Mucosa of gallbladder (tissue), 1 donor: Measurements from ENCODE around the gene SNTG2. TPM values are rescaled to one million over a fixed set of nuclear protein-coding genes. Genes with fewer than 3 reads are reported as not detected.

ENCODE experiments used
- DNase-seq: peaks from one replicate; pipeline ENCODE4 v3.0.0-alpha.2; 2020; ENCODE audit warnings: low spot score
- total RNA-seq: library from RNA; stranded (reverse); gene quantifications from one replicate; pipeline ENCODE4 v1.2.1, GENCODE V29; 2021
- donor health status: DM: no; HTN: no; CAD: no.

Gene SNTG2
- total RNA-seq, 1 donor from 2014 or later: 2.0 TPM

DNA sequence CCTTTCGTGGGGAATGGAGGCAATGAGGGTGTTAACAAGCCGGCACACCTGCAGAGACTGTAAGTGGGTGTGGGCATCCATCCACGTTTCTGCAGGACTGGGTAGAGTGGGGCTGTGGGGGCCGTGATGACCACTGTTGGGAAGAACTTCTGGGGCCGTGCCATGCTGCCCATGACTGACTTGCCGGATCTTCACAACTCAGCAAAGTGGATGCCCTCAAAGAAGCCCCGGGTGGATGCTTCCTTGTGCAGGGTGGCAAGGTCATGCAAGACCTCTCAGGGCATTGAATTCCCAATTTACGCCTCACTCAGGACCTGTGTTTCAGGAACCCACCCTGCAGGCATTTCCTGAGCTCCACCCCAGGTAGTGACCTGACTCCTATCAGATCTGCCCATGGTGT is 319.2 kb downstream of the SNTG2 start:
- DNase-seq: no peak

DNA sequence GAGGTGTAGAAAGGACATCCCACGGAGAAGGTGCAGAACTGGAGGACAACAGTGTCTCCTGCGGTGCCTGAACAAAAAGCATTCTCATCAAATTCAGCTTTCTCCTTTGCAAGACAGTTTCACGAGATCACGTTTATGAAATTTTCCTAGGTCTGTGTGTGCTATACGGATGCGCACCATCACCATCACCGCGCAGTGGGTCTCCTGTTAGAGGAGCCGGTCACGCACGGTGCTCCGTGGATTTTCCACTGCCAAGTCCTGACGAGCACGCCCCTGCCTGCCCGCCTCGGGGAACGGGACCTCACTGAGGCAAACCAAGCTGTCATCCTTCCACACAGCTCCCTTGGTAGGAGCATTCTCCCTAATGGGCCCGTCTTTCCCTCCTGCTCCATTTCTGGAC is 322.2 kb downstream of the SNTG2 start:
- no peak for DNase-seq

DNA sequence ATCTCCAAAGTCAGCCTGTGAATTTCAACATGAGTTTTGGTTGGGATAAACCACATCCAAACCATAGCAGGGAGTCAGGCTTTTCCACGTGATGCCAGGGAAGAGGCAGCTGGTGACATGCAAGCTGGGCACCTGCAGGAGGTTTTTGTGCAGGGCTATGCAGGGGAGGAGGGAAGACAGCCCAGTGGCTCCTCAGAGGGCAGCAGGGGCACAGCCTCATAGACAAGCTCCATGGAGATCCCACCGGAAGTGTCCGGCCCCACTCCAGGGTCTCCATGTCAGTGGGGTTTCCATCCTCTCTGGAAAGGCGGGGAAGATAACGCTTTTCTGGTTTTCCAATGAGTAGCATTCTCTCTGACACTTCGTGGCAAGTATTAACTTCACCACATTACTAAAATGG is 327.0 kb downstream of the SNTG2 start:
- DNase-seq: no peak

DNA sequence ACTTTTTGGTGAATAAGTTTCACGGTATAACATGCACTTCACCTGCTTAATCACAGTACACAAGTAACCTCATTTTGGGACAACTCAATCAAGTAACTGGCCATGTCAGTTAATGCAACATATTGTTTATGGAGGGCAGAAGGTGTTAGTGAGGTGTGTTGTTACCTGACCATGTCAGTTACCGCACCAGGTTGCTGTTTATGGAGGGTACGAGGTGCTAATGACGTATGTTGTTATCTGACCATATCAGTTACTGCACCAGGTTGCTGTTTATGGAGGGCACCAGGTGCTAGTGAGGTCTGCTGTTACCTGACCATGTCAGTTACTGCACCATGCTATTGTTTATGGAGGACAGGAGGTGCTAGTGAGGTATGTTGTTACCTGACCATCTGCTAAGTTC is 327.5 kb downstream of the SNTG2 start:
- DNase-seq: no peak

DNA sequence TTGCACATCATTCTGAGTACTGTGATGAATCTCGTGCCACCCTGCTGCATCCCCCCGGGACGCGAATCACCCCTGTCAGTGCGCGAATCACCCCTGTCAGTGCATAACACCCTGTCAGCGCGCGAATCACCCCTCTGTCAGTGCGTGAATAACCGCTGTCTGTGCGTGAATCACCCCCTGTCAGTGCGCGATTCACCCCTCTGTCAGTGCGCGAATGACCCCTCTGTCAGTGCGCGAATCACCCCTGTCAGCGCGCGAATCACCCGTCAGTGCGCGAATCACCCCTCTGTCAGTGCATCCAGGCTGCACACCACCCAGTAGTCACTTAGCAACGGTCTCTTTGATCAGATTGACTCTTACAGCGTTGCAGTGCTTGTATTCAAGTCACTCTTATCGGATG is 328.2 kb downstream of the SNTG2 start:
- no peak for DNase-seq

DNA sequence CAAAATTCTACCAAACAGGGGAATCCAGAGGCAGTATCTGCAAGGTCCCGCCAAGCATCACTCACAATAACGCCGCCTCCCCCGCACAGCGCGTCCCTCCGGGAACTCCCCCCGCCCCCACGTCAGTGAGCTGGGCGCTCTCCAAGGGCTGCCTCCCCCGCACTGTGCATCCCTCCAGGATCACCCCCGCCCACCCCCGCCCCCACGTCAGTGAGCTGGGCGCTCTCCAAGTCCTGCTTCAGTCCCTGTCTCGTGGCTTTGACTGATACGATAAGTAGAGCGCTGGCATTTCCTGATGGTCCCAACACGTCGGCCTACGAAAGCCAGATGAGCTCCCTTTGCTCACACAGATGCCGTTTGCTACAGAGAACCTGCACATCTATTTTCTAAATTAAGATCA is 331.9 kb downstream of the SNTG2 start:
- DNase-seq: no peak

DNA sequence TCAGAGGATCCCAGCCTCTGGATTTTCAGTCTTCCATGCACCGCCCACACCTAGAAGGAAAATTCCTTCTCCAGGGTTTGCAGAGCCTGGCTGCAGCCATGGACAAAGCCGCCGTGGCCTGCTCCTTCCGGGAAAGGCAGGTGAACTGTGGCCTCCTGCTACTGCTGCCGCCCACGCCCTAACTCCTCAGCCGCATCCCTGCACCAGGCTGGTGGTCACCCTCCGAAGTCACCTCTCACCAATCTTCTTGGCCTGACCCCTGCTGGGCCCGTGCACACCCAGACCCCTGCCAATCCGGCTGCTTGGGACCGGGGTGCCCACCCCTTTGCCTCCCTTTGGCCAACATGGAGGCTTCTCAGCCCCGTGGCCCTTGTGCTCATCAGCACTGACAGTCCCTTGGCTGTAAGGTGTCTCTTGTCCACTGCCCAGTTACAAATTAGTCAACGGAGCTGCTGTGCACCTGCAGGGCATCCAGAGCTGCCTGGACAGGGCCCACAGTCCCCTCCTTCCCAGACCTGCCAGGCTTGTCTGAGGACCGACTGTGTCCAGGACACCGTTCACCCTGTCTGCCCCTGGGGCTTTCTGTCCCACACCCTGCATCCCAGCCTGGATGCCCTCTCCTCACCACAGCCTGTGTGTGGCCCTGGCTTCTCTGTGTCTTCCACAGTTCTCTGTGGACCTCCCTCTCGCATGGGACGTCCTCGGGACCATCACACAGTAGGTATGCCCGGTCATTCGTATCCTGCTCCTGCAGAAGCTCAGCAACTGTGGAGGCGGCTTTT is 332.6 kb downstream of the SNTG2 start:
- no peak for DNase-seq

DNA sequence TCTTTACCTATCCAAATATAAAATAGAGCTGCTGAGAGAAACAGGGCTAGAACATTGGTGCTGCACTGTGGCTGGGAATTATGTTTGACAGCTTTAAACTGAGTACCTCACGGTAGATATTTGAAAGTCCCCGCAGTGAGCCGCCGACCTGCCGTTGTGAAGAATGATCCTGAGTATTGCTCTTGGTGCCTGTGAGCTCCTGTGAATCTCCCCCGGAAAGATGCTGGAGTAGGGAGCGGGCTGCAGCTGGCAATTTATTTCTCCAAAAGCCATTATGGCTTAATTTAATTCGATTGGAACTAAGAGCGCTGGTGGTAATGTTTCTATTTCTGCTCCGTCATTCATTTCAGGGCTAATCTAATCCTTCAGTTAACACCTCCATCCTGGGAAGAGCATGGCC is 333.2 kb downstream of the SNTG2 start:
- DNase-seq: no peak

DNA sequence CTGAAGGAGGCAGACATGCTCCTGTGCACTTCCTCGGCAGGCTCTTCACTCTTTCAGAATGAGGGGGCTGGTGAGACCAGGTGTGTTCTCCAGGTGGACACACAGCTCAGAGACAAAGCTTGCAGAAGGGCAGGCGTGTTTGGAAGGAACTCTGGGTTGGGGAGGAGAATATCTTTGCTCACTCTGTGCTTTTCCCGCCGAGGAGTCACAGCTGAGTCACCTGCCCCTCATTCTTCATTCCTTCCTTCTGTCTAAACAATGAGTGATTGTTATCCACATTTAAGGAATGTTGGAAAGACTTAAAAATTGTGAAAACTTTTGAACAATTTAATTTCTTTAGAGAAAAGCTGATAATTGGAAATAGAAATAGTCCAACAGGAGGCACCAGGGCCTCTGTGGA is 336.3 kb downstream of the SNTG2 start:
- no peak for DNase-seq

DNA sequence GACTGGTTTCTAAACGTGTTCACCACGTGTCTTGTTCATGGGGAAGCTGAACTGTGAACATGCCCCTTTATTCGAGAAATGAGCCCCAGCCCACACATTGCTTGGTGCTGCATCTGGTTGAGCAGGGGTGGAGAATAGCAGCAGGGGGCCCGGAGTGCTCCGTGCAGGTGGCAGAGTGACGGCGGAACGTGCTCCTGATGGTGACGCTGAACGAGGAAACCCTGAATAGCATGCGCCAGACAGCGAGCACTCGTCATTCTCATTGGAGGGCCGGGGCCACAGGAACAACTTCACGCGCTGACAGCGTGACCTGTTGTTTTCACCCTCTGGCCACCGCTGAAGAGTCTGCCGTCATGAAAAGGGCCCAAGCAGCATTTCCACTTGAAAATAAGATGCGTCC is 336.8 kb downstream of the SNTG2 start:
- no peak for DNase-seq

DNA sequence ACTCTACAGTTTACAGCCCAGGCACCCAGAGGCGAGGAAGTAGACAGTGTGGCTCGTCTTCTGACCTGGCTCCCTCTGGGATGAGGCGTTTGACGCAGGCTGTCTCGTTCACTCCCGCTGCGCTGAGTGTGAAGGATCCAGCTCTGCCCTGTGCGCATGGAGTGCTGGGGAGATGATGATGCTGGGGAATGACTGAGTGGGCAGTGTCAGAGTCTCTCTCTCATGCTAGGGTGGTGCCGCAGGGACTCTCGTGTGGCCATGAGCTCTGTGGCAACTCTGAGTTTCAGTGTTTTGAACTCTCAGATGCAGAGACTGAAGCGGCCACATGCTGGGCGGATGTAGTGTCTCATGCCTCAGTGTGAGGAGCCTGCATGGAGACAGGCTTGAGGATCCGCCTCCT is 344.3 kb downstream of the SNTG2 start:
- DNase-seq: no peak

DNA sequence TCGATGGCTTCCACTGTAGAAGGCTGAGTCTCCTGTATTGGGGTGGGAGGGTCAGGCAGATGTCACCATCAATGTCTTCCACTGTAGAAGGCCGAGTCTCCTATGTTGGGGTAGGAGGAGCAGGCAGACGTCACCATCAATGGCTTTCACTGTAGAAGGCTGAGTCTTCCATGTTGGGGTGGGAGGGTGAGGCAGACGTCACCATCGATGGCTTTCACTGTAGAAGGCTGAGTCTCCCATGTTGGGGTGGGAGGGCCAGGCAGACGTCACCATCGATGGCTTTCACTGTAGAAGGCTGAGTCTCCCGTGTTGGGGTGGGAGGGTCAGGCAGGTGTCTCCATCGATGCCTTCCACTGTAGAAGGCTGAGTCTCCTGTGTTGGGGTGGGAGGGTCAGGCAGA is 345.1 kb downstream of the SNTG2 start:
- DNase-seq: no peak

DNA sequence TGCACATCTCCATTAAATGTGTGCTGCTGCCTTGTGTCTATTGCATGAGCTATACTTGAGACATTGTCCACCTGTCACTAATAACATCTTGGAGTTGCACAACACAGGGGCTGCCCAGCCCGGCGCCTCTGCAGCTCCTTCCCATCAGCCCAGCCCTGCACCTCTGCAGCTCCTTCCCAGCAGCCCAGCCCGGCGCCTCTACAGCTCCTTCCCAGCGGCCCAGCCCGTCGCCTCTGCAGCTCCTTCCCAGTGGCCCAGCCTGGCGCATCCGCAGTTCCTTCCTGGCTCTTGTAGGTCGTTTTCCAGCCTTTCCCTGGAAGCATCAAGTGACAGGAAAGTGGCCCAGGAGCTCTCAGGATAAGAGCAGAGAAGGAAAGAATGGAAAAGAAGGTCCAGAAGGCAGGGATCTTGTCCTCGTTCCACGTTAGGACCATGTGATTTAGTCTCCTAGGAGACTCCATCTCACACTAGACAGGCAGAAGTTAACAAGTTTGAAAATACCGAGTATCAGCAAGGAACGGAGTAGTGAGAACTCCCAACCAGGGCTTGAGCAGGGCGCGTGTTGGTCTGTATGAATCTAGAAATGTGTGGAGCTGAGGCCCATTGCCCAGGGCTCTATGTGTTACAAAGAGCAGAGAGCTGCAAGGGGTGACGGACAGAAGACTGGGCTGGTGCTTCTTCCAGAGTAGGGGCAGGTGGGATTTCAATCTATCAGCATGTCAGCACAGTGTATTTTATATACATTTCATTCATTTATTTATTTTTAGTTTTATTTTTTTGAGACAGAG is 346.9 kb downstream of the SNTG2 start:
- no peak for DNase-seq

DNA sequence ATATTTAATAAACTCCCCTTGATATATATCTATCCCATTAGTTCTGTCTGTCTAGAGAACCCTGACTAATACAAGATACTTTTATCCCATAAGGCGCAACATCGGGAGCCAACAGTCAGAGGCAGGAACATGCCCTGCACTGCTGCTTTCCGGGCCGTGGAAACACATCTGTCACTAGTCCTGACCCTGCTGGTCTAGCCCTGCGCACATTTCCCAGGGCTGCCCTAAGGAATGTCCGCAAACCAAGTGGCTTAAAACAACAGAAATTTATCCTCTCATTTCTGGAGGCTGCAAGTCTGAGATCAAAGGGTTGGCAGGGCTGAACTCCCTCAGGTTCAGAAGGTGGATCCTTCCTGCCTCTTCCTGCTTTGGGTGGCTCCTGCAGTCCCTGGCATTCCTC is 348.4 kb downstream of the SNTG2 start:
- no peak for DNase-seq

DNA sequence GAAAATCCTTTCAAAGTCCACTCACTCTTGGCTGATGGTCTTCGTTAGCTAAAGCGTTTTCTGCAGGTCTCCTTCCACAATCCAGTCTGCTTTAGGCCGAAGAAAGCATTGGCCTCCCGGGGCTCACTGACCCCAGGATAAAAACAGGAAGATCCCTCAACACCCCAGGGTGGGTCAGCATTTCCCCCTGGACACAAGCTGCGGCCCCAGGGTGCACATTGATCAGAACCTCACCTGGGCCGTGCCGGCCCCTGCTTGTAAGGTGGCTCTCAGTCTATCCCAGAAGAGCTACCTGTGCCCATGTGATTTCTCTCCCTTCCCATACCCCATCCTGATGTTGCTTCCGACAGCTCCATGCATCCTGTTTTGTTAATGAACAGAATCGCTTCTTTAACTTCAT is 349.6 kb downstream of the SNTG2 start:
- DNase-seq: no peak

DNA sequence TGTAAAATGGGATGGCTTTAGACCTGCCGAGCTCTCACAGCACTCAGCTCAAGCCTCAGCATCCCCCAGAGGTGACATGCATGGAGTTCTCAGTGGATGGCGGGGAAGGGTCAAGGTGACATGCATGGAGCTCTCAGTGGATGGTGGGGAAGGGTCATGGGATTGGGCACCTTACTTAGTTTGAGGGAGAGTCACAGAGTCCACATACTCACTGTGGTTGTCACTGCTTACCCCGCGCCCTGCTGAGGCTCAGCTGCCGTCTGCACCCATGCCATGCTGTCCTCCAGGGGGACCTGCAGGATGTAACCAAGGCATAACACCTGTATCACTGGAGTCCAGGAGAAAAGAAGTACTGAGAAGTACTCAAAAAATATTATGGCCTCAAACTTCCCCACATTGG is 350.4 kb downstream of the SNTG2 start:
- DNase-seq: no peak

DNA sequence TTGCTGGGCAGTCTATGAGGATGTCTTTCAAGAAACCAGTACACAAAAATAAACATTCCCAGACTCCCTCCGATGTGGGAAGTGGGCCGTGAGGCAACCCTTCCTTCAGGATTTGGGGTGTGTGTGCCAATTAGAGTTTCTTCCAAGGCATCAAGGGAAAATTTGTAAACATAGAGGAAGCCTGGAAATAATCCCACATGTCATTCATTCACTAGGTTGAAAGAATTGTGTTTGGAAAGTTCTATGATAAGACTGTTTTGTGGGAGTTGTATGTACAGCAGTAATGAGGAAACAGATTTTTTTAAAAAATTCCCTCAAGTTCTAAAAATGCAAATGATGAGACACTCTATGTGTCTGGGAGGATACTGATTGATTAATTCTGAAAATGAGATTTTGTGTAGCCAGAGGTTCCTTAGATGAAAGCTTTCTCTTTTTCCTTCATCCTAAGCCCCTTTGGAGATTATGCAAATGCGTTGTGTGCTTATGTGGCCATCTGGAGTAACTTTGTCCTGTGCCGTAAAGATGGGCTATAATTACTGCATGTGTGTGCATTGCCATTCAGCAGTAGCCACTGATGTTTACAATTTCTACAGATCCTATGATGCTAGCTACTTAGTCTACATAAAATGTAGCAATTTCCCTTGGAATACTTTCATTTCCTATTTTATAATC is 354.8 kb downstream of the SNTG2 start:
- no peak for DNase-seq

DNA sequence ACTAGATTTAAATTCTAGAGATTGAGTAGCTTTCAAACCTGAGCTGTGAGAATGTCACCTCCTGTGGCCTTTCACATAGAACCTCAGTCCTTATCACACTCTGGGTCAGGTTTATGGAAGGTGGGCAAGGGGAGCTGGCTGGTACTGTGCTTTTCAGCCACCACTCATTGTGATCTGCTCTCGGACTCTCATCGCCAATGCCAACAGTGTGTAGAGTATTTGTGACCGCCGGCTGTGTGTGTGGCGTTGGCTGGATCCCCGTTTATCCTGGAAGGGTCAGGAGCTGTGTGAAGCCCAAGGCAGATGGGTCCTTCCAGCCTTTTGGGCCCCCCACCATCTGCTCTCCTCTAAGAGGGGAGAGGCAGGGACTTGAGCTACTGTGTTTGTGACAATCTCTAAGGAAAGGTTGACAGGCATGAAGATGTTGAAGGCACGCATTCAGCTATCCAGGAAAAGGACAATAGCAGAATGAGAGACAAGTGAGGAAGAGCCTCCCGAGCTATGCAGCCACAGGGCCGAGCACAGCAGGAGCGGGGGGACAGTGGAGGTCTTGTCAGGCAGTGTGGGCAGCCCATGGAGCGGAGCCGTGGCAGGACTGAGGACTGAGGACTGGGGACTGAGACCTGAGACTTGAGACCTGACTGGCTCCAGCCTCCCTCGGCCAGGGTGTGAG is 355.5 kb downstream of the SNTG2 start:
- no peak for DNase-seq

DNA sequence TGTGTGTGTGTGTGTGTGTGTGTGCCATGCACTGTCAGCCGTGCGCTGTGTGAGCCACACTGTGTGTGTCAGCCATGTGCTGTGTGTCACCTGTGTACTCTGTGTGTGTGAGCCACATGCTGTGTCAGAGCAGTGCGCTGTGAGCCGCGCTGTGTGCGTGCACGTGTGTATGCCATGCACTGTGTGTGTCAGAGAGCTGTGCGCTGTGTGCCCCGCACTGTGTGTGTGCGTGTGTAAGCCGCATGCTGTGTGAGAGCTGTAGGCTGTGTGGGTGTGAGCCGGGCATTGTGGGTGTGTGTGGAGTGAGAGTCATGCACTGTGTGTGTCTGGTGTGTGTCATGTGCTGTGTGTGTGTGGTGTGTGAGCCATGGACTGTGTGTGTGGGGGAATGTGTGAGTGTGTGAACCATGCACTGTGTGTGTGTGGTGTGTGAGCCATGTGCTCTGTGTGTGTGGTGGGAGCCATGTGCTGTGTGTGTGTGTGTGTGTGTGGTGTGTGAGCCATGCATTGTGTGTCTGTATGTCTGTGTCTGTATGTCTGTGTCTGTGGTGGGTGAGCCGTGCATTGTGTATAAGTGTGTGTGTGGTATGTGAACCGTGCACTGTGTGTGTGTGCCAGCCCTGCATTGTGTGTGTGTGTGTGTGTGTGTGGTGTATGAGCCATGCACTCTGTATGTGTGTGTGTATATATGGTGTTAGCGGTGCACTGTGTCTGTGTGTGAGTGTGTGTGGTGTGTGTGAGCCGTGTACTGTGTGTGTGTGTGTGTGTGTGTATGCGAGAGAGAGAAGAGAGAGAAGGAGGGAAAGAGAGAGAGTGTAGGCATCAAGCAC is 356.3 kb downstream of the SNTG2 start:
- no peak for DNase-seq

DNA sequence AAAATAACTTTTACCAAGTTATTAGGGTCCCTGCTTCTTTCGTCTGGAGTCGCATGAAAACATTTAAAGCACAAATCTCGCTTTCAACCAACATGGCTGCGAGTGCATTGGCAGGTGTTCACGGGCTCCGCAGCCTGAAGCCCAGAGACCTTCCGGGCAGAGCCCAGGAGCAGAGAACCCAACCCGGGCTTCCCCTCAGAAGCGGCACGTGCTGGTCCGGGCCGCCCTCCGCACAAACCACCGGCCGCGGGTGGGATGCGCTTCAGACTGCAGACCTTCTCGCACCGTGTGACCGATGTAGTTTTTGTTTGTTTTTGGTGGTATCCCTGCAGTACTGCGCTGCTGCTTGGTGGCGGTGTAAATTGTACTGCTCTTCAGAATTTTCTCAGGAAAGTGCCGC is 357.0 kb downstream of the SNTG2 start:
- no peak for DNase-seq

DNA sequence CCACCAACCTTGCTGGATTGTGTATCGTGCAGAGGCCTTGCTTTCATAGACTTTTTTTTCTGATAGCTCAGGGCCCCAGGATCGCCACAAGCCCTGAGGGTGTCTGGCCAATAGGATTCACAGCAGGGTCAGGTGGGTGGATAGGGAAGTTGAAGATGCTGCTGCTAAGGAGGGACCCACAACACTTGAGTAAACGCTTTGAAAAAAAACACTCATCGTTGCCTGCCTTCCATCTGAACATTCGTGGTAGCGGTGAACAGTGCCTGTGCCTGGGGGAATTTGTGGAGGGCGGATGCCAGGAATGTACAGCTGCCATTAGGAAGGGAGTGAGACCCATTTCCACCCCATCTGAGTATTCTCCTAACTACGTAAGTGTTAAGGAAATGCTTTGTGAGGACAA is 358.0 kb downstream of the SNTG2 start:
- DNase-seq: no peak
